ENCODE results near the gene PRMT3. TPM values are rescaled to one million over a fixed set of nuclear protein-coding genes. Genes with fewer than 3 reads are reported as not detected.

Gene PRMT3
- total and polyA plus RNA-seq, 2 donors (not counting 3 experiments of a cell fraction or from before 2014, with no cell fraction given): 6.2 to 13.3 TPM

DNA sequence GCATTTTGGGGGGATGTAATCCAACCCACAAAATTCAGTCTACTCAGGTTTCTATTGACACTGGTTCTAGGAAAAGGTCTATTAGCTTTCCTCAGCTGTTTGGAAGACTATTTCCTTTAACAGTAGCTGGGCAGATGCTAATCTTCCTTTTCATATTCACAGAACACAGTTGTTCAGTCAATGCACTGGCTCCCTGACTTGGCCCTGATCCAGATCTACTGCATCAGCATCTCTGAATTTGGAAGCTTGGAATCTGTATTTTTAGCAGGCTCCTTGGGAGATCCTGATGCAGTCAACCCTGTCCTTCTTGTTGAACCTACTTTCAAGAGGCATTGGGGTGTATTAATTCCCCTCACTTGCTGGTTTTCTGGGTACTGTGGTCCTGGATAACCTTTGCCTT is 17.7 kb upstream of the PRMT3 start:
- dilution Hi-C loops (cut with MboI; ENCODE audit: extremely low pct_ligation_motif_present, low sequenced_read_pairs): no loop called here
- CTCF ChIA-PET: interaction anchor here (0.8 to 0.9 kb wide), 2 partner anchors 8 to 15 kb away, joined by 3 to 4 read pairs; no protein-coding TSS in a partner anchor
- Histone ChIP-seq H3K79me2 (ENCODE audit: control insufficient read depth, insufficient read depth, low read length) (peaks cover 4% of the 10 kb centered on the region), H3K4me3 (replicated peaks in 1 of 3; ENCODE audit: insufficient read depth in 1 of 3, low read depth in 1 of 3, low read length in 3 of 3) (no peak overlapping the region), H4K20me1 (replicated peaks; ENCODE audit: control insufficient read depth, extremely low read depth, insufficient read depth, low read length) (no peaks in the 10 kb centered on the region), H3K27ac (ENCODE audit: insufficient read depth, low read depth, low read length) (no peak overlapping the region), H2AFZ (ENCODE audit: low read depth, low read length) (no peak overlapping the region), H3K36me3 (ENCODE audit: control insufficient read depth in 2 of 2, extremely low read depth in 1 of 2, insufficient read depth in 2 of 2, low read length in 2 of 2) (peaks cover 1 to 6% of the 10 kb centered on the region in 2 experiments), H3K9ac (replicated peaks; ENCODE audit: extremely low read depth, insufficient read depth, low read length) (no peak overlapping the region), H3K27me3 (ENCODE audit: control insufficient read depth in 2 of 2, insufficient read depth in 2 of 2, low read length in 2 of 2) (no peaks in the 10 kb centered on the region), H3K9me1 (replicated peaks; ENCODE audit: control insufficient read depth, extremely low read depth, insufficient read depth, low read length) (no peaks in the 10 kb centered on the region), H3K9me3 (replicated peaks; ENCODE audit: control insufficient read depth, insufficient read depth, low read length) (no peaks in the 10 kb centered on the region), H3K4me1 (ENCODE audit: control insufficient read depth, extremely low read depth, insufficient read depth, low read length) (peaks cover 18% of the 10 kb centered on the region), H3K4me2 (ENCODE audit: insufficient read depth, low read length) (no peak overlapping the region)
- no TSS peak for BruUV-seq (replicated peaks)
- FAIRE-seq (no peak), DNase-seq (ENCODE audit: low read depth, low spot score) (no peak)
- POLR2A ChIA-PET: no interaction called here
- TF ChIP-seq EZH2 (IDR thresholded peaks at IDR 0.05; ENCODE audit: borderline replicate concordance, low read depth, low read length, severe bottlenecking): no peak
- TF ChIP-seq, protein P1, sequence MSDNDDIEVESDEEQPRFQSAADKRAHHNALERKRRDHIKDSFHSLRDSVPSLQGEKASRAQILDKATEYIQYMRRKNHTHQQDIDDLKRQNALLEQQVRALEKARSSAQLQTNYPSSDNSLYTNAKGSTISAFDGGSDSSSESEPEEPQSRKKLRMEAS (IDR thresholded peaks at IDR 0.05; ENCODE audit: insufficient read depth, insufficient read length): no peak
- TF ChIP-seq POLR2A (IDR thresholded peaks at IDR 0.05; ENCODE audit: low read depth, low read length): no peak
- TF ChIP-seq MYC (IDR thresholded peaks at IDR 0.05; ENCODE audit: low read depth, low read length): no peak
- TF ChIP-seq FOS (IDR thresholded peaks at IDR 0.05; ENCODE audit: borderline replicate concordance, insufficient read depth, low read length): no peak
- TF ChIP-seq, protein P2, sequence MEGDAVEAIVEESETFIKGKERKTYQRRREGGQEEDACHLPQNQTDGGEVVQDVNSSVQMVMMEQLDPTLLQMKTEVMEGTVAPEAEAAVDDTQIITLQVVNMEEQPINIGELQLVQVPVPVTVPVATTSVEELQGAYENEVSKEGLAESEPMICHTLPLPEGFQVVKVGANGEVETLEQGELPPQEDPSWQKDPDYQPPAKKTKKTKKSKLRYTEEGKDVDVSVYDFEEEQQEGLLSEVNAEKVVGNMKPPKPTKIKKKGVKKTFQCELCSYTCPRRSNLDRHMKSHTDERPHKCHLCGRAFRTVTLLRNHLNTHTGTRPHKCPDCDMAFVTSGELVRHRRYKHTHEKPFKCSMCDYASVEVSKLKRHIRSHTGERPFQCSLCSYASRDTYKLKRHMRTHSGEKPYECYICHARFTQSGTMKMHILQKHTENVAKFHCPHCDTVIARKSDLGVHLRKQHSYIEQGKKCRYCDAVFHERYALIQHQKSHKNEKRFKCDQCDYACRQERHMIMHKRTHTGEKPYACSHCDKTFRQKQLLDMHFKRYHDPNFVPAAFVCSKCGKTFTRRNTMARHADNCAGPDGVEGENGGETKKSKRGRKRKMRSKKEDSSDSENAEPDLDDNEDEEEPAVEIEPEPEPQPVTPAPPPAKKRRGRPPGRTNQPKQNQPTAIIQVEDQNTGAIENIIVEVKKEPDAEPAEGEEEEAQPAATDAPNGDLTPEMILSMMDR (IDR thresholded peaks at IDR 0.05; ENCODE audit: extremely low read depth in 1 of 2, insufficient read depth in 1 of 2, low read depth in 1 of 2, low read length in 2 of 2): no peak
- TF ChIP-seq POLR2AphosphoS5 (IDR thresholded peaks at IDR 0.05; ENCODE audit: insufficient read depth, low read depth, low read length): no peak
- TF ChIP-seq GATA2 (IDR thresholded peaks at IDR 0.05; ENCODE audit: insufficient read depth, insufficient read length, low read depth, low read length): no peak
- TF ChIP-seq JUN (IDR thresholded peaks at IDR 0.05; ENCODE audit: borderline replicate concordance, insufficient read depth, insufficient read length, low read depth): no peak
- intact Hi-C loops (cut with micrococcal nuclease): no loop called here
